Measurements from ENCODE around the gene INHBC. TPM values are rescaled to one million over a fixed set of nuclear protein-coding genes. Genes with fewer than 3 reads are reported as not detected.
A peak's percentile ranks its signal among the peaks of the same experiment; 100 is the strongest.

Gene INHBC
- total RNA-seq, 4 donors from 2014 or later = not detected

DNA sequence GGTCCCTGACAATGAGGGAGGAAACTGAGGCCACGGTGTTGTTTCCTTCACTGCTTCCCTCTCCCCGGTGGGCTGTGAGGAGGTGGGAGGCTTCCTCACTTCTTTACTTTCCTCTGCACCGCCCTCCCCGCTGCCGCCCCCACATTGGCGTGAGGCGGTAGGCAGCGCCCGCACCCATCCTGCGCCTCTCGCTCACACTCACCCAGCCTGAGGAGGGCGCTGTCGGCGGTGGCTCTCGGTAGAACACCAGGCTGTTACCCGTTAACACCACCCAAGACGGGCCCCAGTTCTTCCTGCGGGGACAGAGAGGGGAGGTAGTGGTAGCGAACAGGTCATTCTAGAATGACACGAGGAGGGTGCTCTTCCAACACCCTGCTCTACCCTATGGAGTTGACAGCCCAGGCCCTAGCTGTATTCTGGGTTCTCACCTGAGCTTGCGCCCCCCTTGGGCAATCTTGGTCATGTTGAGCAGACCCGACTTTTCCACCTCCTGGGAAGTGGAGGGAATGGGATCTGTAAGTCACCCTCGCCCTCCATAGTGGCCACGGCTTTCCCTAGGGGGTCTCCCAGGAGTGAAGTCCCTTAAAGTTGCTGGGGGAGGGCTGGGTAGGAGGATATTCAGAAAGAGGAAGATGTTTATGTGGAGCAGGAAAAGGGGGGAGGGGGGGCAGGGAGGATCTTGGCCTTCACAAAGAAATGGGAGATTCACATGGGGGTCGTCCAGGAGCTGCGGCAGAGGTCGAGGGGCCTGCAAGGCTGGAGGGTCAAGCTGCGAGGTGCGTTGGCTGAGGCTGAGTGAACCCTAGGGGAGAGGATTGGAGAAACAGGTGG is 41.8 kb downstream of the INHBC start:
- intact Hi-C loops (cut with DNase I; ENCODE audit: low total_unique reads) = no loop called here
- Histone ChIP-seq H3K4me1 (peaks cover 0 to 13% of the 10 kb centered on the region in 2 donors), H3K9me3 (no peaks in the 10 kb centered on the region), H3K27me3 (peaks cover 8 to 20% of the 10 kb centered on the region in 2 donors), H3K27ac (no peak overlapping the region), H3K4me3 (peak overlapping the region; percentile 6 to 18), H3K36me3 (no peaks in the 10 kb centered on the region)
- DNase-seq = no peak
- TF ChIP-seq POLR2A (IDR thresholded peaks at IDR 0.05) = no peak
- TF ChIP-seq, protein P1, sequence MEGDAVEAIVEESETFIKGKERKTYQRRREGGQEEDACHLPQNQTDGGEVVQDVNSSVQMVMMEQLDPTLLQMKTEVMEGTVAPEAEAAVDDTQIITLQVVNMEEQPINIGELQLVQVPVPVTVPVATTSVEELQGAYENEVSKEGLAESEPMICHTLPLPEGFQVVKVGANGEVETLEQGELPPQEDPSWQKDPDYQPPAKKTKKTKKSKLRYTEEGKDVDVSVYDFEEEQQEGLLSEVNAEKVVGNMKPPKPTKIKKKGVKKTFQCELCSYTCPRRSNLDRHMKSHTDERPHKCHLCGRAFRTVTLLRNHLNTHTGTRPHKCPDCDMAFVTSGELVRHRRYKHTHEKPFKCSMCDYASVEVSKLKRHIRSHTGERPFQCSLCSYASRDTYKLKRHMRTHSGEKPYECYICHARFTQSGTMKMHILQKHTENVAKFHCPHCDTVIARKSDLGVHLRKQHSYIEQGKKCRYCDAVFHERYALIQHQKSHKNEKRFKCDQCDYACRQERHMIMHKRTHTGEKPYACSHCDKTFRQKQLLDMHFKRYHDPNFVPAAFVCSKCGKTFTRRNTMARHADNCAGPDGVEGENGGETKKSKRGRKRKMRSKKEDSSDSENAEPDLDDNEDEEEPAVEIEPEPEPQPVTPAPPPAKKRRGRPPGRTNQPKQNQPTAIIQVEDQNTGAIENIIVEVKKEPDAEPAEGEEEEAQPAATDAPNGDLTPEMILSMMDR (IDR thresholded peaks at IDR 0.05) = no peak

DNA sequence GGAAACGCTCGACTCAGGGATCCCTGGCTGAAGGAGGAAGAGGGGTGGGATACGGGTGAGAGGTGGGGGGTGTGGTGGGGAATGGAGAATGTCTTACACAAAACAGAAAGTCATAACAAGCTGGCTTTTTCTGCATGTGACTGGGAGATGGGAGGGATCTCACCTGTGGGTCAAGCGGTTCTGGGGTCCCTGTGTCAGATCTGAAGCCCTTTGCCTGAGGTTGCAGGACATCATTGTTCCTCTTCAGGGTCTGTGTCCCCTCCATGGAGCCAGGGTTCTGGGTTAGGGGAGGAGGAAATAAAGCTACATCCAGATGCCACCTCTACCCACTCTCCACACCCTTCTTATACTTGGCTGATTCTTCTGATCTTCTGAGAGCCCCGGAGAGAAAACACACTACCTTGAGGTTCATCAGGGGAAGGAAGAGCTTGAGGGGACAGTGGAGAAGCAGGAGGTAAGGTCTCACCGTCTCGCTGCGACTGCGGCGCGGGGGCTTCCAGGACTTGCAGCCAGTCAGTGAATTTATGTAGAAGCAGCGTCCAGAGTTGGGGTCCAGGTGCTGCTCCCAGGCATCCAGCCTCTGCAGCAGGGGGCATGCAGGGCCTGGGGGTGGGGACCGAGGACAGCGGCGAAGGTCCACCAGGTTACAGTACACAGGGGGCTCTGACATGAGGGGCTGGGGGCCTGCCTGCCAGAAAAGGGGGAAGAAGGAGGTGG is 42.6 kb downstream of the INHBC start:
- no peak for TF ChIP-seq POLR2A (IDR thresholded peaks at IDR 0.05)
- Histone ChIP-seq H3K27ac (no peak overlapping the region), H3K4me3 (no peak overlapping the region), H3K36me3 (no peaks in the 10 kb centered on the region), H3K4me1 (peaks cover 0 to 13% of the 10 kb centered on the region in 2 donors), H3K9me3 (no peaks in the 10 kb centered on the region), H3K27me3 (peaks cover 8 to 20% of the 10 kb centered on the region in 2 donors)
- no peak for DNase-seq
- intact Hi-C loops (cut with DNase I; ENCODE audit: low total_unique reads) = no loop called here

DNA sequence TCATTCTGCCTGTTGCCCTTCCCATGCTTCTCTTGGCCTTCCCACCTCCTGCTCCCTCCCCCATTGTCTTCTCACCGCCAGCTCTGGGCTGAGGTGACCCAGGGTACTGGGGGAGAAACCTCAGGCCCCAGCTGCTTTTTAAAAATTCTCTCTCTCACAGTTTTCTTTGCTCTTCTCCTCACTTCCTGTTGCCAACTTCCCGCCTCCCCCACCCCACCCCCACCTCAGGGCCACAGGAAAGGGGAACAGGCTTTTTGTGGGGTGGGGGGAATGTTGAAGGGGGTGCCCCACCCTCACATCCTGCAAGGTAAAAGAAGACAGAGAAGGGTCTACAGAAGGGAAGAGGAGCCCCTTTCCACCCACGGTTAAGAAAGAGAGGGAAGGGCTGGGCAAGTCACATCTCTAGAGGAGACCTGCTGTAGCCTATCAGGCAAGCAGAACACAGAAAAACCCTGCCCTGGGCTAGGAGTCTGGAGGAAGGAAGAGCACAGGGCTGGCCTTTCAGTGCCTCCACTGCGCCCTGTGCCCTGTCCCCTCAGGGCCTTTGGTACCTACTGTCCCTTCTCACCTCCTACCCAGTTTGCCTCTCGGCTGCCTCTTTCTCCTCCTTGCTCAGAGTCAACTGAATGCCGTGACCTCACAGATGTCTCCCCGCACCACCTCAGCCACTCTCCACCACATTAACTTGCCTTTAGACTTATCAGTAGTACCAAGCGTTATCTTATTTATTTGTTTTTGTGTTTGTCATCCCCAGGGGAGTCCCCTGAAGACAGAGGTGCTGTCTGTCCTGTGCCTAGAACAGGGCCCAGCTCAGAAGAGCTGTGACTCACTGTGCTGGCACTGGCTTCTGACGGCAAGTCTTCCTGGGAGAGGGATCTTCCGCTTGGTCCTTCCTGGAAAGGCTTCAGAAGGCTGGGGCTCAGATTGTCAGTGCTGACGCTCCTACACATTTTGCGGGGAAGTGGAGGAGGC is 43.4 kb downstream of the INHBC start:
- Histone ChIP-seq H3K4me3 (no peak overlapping the region), H3K27me3 (peaks cover 8 to 20% of the 10 kb centered on the region in 2 donors), H3K9me3 (no peaks in the 10 kb centered on the region), H3K4me1 (peaks cover 0 to 13% of the 10 kb centered on the region in 2 donors), H3K36me3 (no peaks in the 10 kb centered on the region), H3K27ac (no peak overlapping the region)
- intact Hi-C loops (cut with DNase I; ENCODE audit: low total_unique reads) = no loop called here
- TF ChIP-seq, protein P1 (IDR thresholded peaks at IDR 0.05) = no peak
- TF ChIP-seq POLR2A (IDR thresholded peaks at IDR 0.05) = no peak
- no peak for DNase-seq

DNA sequence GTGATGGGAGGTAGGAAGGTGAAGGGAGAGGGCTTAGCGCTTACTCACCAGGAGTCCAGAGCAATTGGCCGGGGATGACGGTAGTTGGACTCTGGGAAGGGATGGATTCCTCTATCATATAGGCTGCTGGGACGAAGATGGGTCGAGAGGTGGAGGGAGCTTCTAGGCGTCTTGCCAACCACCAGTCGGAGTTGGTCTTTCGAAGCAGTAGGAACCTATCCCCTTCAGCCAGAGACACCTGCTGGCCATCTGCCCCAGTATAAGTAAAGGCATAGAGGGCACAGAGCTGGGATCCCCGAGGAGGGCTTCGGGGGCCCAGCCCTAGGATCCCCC is 44.4 kb downstream of the INHBC start:
- TF ChIP-seq POLR2A (IDR thresholded peaks at IDR 0.05) = no peak
- TF ChIP-seq, protein P1 (IDR thresholded peaks at IDR 0.05) = no peak
- peak overlapping the region in 1 of 2 donors; percentile 41 for H3K27ac ChIP-seq
- intact Hi-C loops (cut with DNase I; ENCODE audit: low total_unique reads) = no loop called here
- peaks cover 8 to 19% of the 10 kb centered on the region in 2 donors for H3K27me3 ChIP-seq
- H3K4me3 ChIP-seq = no peak overlapping the region
- no peaks in the 10 kb centered on the region for H3K36me3 ChIP-seq
- DNase-seq = no peak
- H3K9me3 ChIP-seq = no peaks in the 10 kb centered on the region
- peaks cover 0 to 13% of the 10 kb centered on the region in 2 donors for H3K4me1 ChIP-seq

DNA sequence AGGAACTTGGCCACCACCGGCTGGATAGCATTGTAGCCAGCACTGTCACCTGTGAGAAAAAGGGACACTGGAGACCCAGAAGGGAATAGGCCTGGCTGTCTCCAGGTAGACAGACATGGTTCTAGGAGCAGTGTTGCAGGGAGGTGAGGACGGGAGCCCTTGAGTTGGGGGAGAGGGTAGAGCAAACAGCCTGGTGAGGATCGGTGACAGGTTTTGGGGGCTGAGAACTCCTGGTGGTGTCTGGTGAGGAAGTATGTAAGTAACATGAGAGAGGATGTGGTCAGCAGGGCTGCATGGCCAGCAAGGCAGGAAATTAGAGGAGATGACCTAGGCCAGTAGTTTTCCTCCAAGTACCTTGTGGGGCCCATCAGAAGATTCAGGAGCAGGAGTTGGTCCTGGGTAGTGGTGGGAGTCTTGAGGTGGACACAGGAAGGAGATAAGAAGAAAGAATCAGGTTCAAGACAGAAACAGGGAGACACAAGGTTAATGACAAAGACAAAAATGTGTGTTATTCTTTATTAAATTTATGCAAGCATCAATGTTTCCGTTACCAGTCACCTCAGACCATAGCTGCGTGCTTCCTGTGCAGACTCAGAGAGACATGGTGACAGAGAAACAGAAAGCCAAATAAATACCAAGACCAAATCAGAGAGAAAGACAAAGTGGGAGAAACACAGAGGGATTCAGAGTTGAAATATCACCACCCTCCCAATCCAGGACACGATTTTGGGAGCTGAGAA is 45.0 kb downstream of the INHBC start, which contains the start of gene ARHGAP9:
TSS of gene ARHGAP9 (minus strand) at position 491 of the 740 bp plus-strand sequence. CDS start at position 31, 460 bp downstream.
- H3K27ac ChIP-seq = peak within 1 kb of the TSS in 1 of 2 donors; percentile 41

More for the DNA sequence above, 45.0 kb downstream of the INHBC start, which contains the start of gene ARHGAP9:
- intact Hi-C loops (cut with DNase I; ENCODE audit: low total_unique reads) = no loop called here
- Histone ChIP-seq H3K27me3 (peaks cover 8 to 13% of the 10 kb centered on the region in 2 donors), H3K4me1 (peaks cover 0 to 13% of the 10 kb centered on the region in 2 donors), H3K36me3 (no peaks in the 10 kb centered on the region), H3K4me3 (no peak within 1 kb of the TSS), H3K9me3 (no peaks in the 10 kb centered on the region)
- no peak for TF ChIP-seq POLR2A (IDR thresholded peaks at IDR 0.05)
- TF ChIP-seq, protein P1 (IDR thresholded peaks at IDR 0.05) = no peak
- no peak for DNase-seq

Data from uterus (tissue), 4 donors.